B cell (primary cell): ENCODE measurements around the gene PALLD.

Experiments used
- CTCF ChIP-seq: fragments of 200-600 bp; IDR thresholded peaks from one replicate; pipeline ENCODE4 v1.8.0; 2022; ENCODE audit warnings: antibody characterized with exemption, mild to moderate bottlenecking
- EZH2 ChIP-seq: IDR thresholded peaks from 2 replicates; pipeline ENCODE4 v1.6.1; 2012; ENCODE audit warnings: borderline replicate concordance, low read depth, mild to moderate bottlenecking, moderate library complexity, low read length; ENCODE audit not compliant: insufficient read depth, poor library complexity, severe bottlenecking

DNA sequence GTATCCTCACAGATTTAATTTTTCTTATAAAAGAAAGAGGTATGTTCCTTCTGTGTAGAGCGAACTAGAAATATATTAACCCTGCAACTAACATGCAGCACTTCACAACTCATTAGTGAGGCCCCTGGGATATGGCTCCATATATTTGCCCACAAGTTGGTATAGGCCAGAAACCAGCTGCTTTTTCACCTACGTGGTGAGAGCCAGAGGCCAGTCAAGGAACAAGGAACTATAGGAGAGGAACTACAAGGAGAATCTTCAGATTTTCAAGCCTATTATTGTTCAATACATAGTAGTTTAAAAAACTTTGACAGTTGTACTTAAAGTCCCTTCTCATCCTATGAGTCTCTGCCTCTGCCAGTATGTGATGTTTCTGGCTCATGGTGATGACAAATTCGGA is 307.3 kb downstream of the PALLD start:
- TF ChIP-seq CTCF (no peak), EZH2 (no peak)
